ENCODE data around the gene MTMR10.

- TF ChIP-seq, protein P1, sequence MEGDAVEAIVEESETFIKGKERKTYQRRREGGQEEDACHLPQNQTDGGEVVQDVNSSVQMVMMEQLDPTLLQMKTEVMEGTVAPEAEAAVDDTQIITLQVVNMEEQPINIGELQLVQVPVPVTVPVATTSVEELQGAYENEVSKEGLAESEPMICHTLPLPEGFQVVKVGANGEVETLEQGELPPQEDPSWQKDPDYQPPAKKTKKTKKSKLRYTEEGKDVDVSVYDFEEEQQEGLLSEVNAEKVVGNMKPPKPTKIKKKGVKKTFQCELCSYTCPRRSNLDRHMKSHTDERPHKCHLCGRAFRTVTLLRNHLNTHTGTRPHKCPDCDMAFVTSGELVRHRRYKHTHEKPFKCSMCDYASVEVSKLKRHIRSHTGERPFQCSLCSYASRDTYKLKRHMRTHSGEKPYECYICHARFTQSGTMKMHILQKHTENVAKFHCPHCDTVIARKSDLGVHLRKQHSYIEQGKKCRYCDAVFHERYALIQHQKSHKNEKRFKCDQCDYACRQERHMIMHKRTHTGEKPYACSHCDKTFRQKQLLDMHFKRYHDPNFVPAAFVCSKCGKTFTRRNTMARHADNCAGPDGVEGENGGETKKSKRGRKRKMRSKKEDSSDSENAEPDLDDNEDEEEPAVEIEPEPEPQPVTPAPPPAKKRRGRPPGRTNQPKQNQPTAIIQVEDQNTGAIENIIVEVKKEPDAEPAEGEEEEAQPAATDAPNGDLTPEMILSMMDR (conservative IDR thresholded peaks at IDR 0.05; ENCODE audit: low read depth, low read length), result no peak; the same call in 1 of the 2 replicates
- TF ChIP-seq EZH2 (IDR thresholded peaks at IDR 0.05; ENCODE audit: low read length, unreplicated experiment), result no peak
These were observed 1.4 kb downstream of the MTMR10 start for GRCh38 chr15:30990036-30990435.

All from PC-3 (cell line).